B cell (primary cell): Measurements from ENCODE around the gene GMPR2. TPM values are rescaled to one million over a fixed set of nuclear protein-coding genes. Genes with fewer than 3 reads are reported as not detected.

Experiments
- ATAC-seq: fragments of 200-7000 bp; cut with Tn5 transposase; one replicate; pipeline ENCODE4 v1.10.0; 2021; ENCODE audit warnings: low read depth, mild to moderate bottlenecking, moderate number of reproducible peaks, moderate library complexity
- CTCF ChIA-PET: fragments of 350-600 bp; sonication (Branson Sonifier 250); formaldehyde crosslinking; loops from one replicate; lab custom pipeline; 2021; ENCODE audit warnings: antibody characterized with exemption, inconsistent platforms; lab: Charles Lee
- POLR2A ChIA-PET: fragments of 350-600 bp; sonication (Branson Sonifier 250); formaldehyde crosslinking; loops from one replicate; lab custom pipeline; 2021; ENCODE audit warnings: antibody characterized with exemption; lab: Charles Lee
- DNase-seq: peaks from one replicate; pipeline ENCODE4 v3.0.0; 2013
- H2AFZ ChIP-seq: 2 replicates; pipeline ENCODE4 v1.6.1; 2012; ENCODE audit warnings: mild to moderate bottlenecking, low read depth, low read length; ENCODE audit not compliant: insufficient read depth, poor library complexity, severe bottlenecking
- H3K27ac ChIP-seq, 2 donors: 1 replicate in 1 of 2; 2 replicates in 1 of 2; pipeline ENCODE4 v1.5.1; 2012 to 2013; ENCODE audit warnings: low read length in 2 of 2, mild to moderate bottlenecking in 2 of 2, moderate library complexity in 1 of 2
- H3K27me3 ChIP-seq, 4 experiments: fragments of 200-600 bp in 1 of 4; sonication (generic) in 1 of 4; replicated peaks in 1 of 4; 1 replicate in 2 of 4; 2 replicates in 2 of 4; pipeline versions ENCODE4 v1.6.1 to v1.7.0; 2013 to 2016; ENCODE audit warnings: low read length in 3 of 4, mild to moderate bottlenecking in 2 of 4, mixed read lengths in 1 of 4, moderate library complexity in 1 of 4; ENCODE audit not compliant: insufficient read depth in 4 of 4, control insufficient read depth in 3 of 4; ENCODE audit errors: control extremely low read depth in 1 of 4
- H3K36me3 ChIP-seq, 2 experiments: replicated peaks in 1 of 2; 1 replicate in 1 of 2; 2 replicates in 1 of 2; pipeline versions ENCODE4 v1.6.1 to v1.7.1; 2013; ENCODE audit warnings: low read length in 1 of 2; ENCODE audit not compliant: insufficient read depth in 2 of 2, control insufficient read depth in 1 of 2; ENCODE audit errors: control extremely low read depth in 1 of 2, extremely low read depth in 1 of 2
- H3K4me1 ChIP-seq, 2 donors: fragments of 200-600 bp in 1 of 2; sonication (generic) in 1 of 2; 1 replicate in 1 of 2; 2 replicates in 1 of 2; pipeline versions ENCODE4 v1.5.1 to v1.6.1; 2013 to 2017; ENCODE audit warnings: low read length in 2 of 2; ENCODE audit not compliant: control insufficient read depth in 2 of 2, insufficient read depth in 2 of 2
- H3K4me2 ChIP-seq: replicated peaks from 2 replicates; pipeline ENCODE3; 2012; ENCODE audit warnings: mild to moderate bottlenecking, low read depth, low read length; ENCODE audit not compliant: poor library complexity, severe bottlenecking
- H3K4me3 ChIP-seq, 5 experiments: fragments of 200-600 bp in 1 of 5; sonication (generic) in 1 of 5; 1 replicate in 3 of 5; 2 replicates in 2 of 5; pipeline versions ENCODE4 v1.5.1 to v1.7.0; 2011 to 2016; ENCODE audit warnings: low read length in 4 of 5, mild to moderate bottlenecking in 4 of 5, low read depth in 2 of 5, control low read depth in 1 of 5, moderate library complexity in 1 of 5; ENCODE audit not compliant: insufficient read depth in 1 of 5; ENCODE audit errors: control extremely low read depth in 1 of 5, extremely low read depth in 1 of 5
- H3K79me2 ChIP-seq: fragments of 200-600 bp; sonication (generic); one replicate; pipeline ENCODE4 v1.6.0; 2016; ENCODE audit warnings: low read length; ENCODE audit not compliant: control insufficient read depth, insufficient read depth
- H3K9ac ChIP-seq: fragments of 200-600 bp; sonication (generic); 2 replicates; pipeline ENCODE4 v1.6.1; 2017; ENCODE audit warnings: mild to moderate bottlenecking, low read length, moderate library complexity
- H3K9me3 ChIP-seq, 3 donors: one replicate each; pipeline versions ENCODE4 v1.6.1 to v1.7.1; 2013; ENCODE audit warnings: low read length in 2 of 3; ENCODE audit not compliant: control insufficient read depth in 2 of 3, insufficient read depth in 1 of 3; ENCODE audit errors: control extremely low read depth in 1 of 3
- H4K20me1 ChIP-seq: 2 replicates; pipeline ENCODE4 v1.6.0; 2012; ENCODE audit warnings: mild to moderate bottlenecking, low read length; ENCODE audit not compliant: insufficient read depth, control insufficient read depth, poor library complexity, severe bottlenecking
- H3K27ac Mint-ChIP-seq: one replicate; pipeline ENCODE4 v1.8.0; 2021; ENCODE audit warnings: mixed read lengths
- H3K27me3 Mint-ChIP-seq: one replicate; pipeline ENCODE4 v1.8.0; 2021; ENCODE audit warnings: mixed read lengths
- H3K4me1 Mint-ChIP-seq: one replicate; pipeline ENCODE4 v1.8.0; 2021; ENCODE audit warnings: mixed read lengths
- H3K4me3 Mint-ChIP-seq: one replicate; pipeline ENCODE4 v1.8.0; 2021; ENCODE audit warnings: mixed read lengths
- H3K9me3 Mint-ChIP-seq: one replicate; pipeline ENCODE4 v1.8.0; 2022; ENCODE audit warnings: mixed read lengths; ENCODE audit not compliant: insufficient read depth
- CTCF ChIP-seq: fragments of 200-600 bp; IDR thresholded peaks from one replicate; pipeline ENCODE4 v1.8.0; 2022; ENCODE audit warnings: antibody characterized with exemption, mild to moderate bottlenecking
- EZH2 ChIP-seq: IDR thresholded peaks from 2 replicates; pipeline ENCODE4 v1.6.1; 2012; ENCODE audit warnings: borderline replicate concordance, low read depth, mild to moderate bottlenecking, moderate library complexity, low read length; ENCODE audit not compliant: insufficient read depth, poor library complexity, severe bottlenecking
- WGBS: methylation state at CpG from one replicate; pipeline ENCODE4 v1.1.5; 2013; ENCODE audit warnings: missing lambda C conversion rate; ENCODE audit not compliant: insufficient coverage; 5-methylcytosine and 5-hydroxymethylcytosine counted together
- intact Hi-C: fragments of 100-400 bp; cut with micrococcal nuclease; formaldehyde crosslinking; loops from one replicate; pipeline ENCODE4 v1.10.0; 2022
- polyA plus RNA-seq: library from polyadenylated mRNA; depleted of rRNA; stranded (reverse); fragments of >200 nt; gene quantifications from 2 replicates; pipeline ENCODE4 v1.2.3, GENCODE V29; 2012
- total RNA-seq, 2 donors: library from RNA; stranded (reverse); fragments of 120-200 nt in 1 of 2; gene quantifications; 1 replicate in 1 of 2; 2 replicates in 1 of 2; pipeline versions ENCODE4 v1.2.3 to v1.2.4, GENCODE V29; 2013 to 2022

GMPR2 gene
- total and polyA plus RNA-seq, 2 donors (not counting 1 experiment from before 2014, with no cell fraction given): 39.7 to 58.7 TPM

DNA sequence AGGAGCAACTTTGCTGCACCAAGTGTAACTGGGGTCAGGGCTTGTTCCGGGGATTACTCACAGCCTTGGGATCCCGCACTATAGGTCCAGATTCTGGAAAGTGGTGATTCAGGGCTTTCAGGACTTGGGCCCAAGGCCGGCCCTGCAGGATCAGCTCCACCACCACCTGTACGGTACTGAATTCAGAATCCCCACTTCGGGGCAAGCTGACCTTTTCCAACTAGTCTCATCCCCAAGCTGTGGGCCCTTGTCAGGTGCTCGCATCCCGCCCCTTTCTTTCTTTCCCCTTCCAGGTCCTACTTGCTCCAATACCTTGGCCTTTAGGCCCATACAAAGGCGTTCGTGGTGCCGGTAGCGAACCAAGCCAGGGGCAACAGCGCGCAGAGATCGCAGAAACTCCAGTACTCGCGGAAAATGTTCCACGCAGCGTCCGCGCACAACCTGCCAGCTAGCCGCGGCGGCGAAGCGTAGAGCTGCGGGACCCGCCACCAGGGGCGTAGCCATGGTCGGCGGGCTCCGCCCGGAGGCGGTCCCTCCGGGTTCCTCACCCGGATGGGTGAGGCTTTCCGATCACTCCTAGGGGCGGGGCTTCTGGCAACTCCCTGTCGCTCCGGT is 9.2 kb downstream of the GMPR2 start:
- Histone ChIP-seq H3K36me3 (peaks cover 2 to 42% of the 10 kb centered on the region in 2 experiments), H3K79me2 (peaks cover 39% of the 10 kb centered on the region), H3K4me3 (peak overlapping the region; percentile 71 to 91 (median 88)), H3K27ac (peak overlapping the region; percentile 98 to 100), H4K20me1 (peaks cover 49% of the 10 kb centered on the region), H3K4me1 (peaks cover 47 to 49% of the 10 kb centered on the region in 2 donors), H2AFZ (peak overlapping the region; percentile 82), H3K9ac (peak overlapping the region; percentile 90), H3K27me3 (no peaks in the 10 kb centered on the region), H3K9me3 (no peaks in the 10 kb centered on the region), H3K4me2 (peak overlapping the region; percentile 94)
- peak overlapping the region; percentile 98 for H3K4me3 Mint-ChIP-seq
- no peaks in the 10 kb centered on the region for H3K27me3 Mint-ChIP-seq
- ChIA-PET POLR2A (interaction anchor here (0.7 to 3.7 kb wide), 24 partner anchors 9 to 201 kb away, joined by 3 to 51 read pairs (median 6); partner anchors contain the start of genes CBLN3, CHMP4A, CIDEB and DCAF11), CTCF (interaction anchor here (0.6 to 8.8 kb wide), 35 partner anchors 9 to 195 kb away, joined by 3 to 254 read pairs (median 10); partner anchors contain the start of genes ADCY4, CBLN3, CHMP4A and CIDEB)
- H3K9me3 Mint-ChIP-seq: no peaks in the 10 kb centered on the region
- DNase-seq: no peak
- intact Hi-C loops: loop anchor here (1.0 to 10.0 kb wide), 15 partner anchors 10 to 227 kb away; partner anchors contain the start of genes EMC9, GMPR2, IPO4 and IRF9
- TF ChIP-seq EZH2: no peak
- peak; percentile 23 for TF ChIP-seq CTCF
- WGBS: 4% methylated on average over 38 of the region's 39 CpGs
- peak; percentile 83 for ATAC-seq
- H3K27ac Mint-ChIP-seq: peak overlapping the region; percentile 100
- H3K4me1 Mint-ChIP-seq: peaks cover 64% of the 10 kb centered on the region
